Adrenal gland (tissue), 5 donors: ENCODE data around the gene MRPS18B.

Experiments
- POLR2A ChIP-seq, 2 donors: fragments of 450-650 bp; IDR thresholded peaks; one replicate each; pipeline ENCODE4 v1.6.1; 2017; ENCODE audit warnings: antibody characterized with exemption in 2 of 2, mild to moderate bottlenecking in 2 of 2, moderate library complexity in 1 of 2
- TF ChIP-seq, protein P1 (sequence below), 6 experiments: fragments of 450-650 bp in 4 of 6; fragments of 200-600 bp in 2 of 6; sonication (generic) in 1 of 6; IDR thresholded peaks; 1 replicate in 5 of 6; 2 replicates in 1 of 6; pipeline versions ENCODE4 v1.5.1 to v1.8.0; 2016 to 2021; ENCODE audit warnings: antibody characterized with exemption in 6 of 6, mild to moderate bottlenecking in 2 of 6, moderate library complexity in 1 of 6
- donor health status: DM: no; HTN: no; CAD: no.

DNA sequence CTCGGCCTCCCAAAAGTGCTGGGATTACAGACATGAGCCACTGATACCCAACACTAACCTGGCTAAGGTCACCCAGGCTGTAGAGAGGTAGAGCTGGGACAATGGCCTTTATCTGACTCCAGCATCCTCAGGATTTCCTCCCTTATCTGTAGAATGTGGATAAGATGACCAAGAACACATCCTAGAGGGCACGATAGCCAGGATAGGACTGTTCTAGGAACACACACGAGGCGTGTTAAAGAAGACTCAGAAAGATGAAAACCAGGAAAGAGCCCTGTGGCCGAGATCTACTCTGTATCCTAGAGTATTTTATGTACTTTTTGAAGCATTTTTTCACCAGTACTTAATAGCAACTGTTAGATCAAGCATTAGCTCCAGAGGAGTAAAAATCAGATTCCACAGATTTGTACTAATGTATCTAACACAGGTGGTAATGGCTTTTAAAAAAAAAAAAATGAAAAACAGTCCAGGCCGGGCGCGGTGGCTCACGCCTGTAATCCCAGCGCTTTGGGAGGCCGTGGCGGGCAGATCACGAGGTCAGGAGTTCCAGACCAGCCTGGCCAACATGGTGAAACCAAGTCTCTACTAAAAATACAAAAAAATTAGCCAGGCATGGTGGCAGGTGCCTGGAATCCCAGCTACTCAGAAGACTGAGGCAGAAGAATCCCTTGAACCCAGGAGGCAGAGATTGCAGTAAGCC is 17.9 kb upstream of the MRPS18B start:
- TF ChIP-seq POLR2A (IDR thresholded peaks at IDR 0.05) = no peak
- TF ChIP-seq, protein P1, sequence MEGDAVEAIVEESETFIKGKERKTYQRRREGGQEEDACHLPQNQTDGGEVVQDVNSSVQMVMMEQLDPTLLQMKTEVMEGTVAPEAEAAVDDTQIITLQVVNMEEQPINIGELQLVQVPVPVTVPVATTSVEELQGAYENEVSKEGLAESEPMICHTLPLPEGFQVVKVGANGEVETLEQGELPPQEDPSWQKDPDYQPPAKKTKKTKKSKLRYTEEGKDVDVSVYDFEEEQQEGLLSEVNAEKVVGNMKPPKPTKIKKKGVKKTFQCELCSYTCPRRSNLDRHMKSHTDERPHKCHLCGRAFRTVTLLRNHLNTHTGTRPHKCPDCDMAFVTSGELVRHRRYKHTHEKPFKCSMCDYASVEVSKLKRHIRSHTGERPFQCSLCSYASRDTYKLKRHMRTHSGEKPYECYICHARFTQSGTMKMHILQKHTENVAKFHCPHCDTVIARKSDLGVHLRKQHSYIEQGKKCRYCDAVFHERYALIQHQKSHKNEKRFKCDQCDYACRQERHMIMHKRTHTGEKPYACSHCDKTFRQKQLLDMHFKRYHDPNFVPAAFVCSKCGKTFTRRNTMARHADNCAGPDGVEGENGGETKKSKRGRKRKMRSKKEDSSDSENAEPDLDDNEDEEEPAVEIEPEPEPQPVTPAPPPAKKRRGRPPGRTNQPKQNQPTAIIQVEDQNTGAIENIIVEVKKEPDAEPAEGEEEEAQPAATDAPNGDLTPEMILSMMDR (IDR thresholded peaks at IDR 0.05) = no peak
